Islet precursor cell (in vitro differentiated cells): ENCODE results near the gene GAGE13.
"Not testable (repeated sequence)": the region's sequence is repeated elsewhere in the genome, so short reads cannot be mapped to it uniquely, and the experiment has no call there.

Source experiments
- DNase-seq: peaks from one replicate; pipeline ENCODE4 v3.0.0-alpha.2; 2018

The GAGE13 gene

DNA sequence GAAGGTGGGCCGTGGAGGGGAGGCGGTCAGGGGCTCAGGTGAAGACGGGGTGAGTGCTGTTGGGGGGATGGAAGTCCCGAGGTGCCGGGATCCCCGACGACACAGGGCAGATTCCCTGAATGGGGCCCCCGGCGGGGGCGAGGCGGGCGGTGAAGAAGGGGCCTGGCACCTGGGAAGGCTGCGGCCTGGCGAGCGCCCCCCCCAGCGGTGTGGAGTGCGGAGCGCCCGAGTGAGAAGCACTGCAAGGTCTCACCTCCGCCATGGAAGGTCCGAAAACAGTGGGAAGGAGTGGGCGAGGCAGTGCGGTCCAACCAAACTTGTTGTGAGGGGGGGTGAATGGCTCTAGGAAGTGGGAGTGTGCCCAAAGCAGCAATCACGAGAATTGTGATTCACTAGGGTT is 10.1 kb downstream of the GAGE13 start:
- DNase-seq: not testable (repeated sequence)

- DNase-seq: not testable (repeated sequence)
Measured at GRCh38 chrX:49344496-49345175, 13.3 kb downstream of the GAGE13 start.

DNA sequence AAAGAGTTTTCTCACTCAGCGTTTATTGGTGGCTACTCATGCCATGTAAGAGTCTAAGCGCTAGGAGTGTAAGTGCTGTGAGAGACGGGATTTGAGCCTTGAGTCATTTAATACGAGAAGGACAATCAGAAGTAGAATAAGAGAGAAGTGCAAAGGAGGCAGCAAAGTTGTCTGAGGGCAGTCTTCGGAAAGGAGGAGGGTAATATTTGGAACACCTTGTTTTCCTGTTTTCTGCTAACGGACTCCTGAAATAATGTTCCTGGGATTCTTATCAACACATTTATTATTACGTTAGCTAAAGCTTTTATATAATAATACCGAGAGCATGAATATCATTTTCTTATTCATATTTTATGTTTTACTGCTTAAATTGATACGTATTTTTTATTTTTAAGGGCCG is 14.0 kb downstream of the GAGE13 start:
- not testable (repeated sequence) for DNase-seq

- not testable (repeated sequence) for DNase-seq
Measured at GRCh38 chrX:49346150-49346549, 14.8 kb downstream of the GAGE13 start.
